ENCODE measurements around the gene TMEM37. TPM values are rescaled to one million over a fixed set of nuclear protein-coding genes. Genes with fewer than 3 reads are reported as not detected.

The TMEM37 gene
- total and polyA plus RNA-seq, 2 donors from 2014 or later = 59.4 to 221 TPM

DNA sequence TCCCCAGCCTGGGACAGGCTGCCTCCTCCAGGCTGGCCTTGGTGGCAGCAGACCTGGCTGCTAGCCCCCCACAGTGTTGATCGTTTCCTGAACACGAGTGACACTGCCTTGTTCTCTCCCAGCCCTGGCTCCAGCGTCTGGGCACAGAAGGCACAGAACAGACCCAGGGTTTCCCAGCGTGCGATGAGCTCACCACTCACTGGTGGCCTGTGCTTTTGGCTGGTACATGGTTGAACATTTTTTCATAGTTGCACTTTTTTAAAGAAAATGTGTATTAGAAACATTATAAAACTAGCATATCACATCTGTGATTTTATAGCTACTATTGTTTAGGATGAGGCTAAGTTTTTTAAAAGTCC lies 51.7 kb downstream of the TMEM37 start:
- FAIRE-seq = no peak
- DNase-seq = peak in 1 of 5 donors; percentile 40
- Histone ChIP-seq H3K9me3 (ENCODE audit: control insufficient read depth in 2 of 3, insufficient read depth in 1 of 3, low read length in 3 of 3) (no peaks in the 10 kb centered on the region), H3K4me1 (ENCODE audit: control insufficient read depth in 2 of 3, insufficient read depth in 2 of 3, low read depth in 1 of 3, low read length in 3 of 3) (peaks cover 0 to 35% (median 21%) of the 10 kb centered on the region in 3 donors), H3K4me3 (ENCODE audit: low read length in 3 of 3) (no peak overlapping the region), H3K36me3 (ENCODE audit: control insufficient read depth in 2 of 3, insufficient read depth in 3 of 3, low read length in 3 of 3) (no peaks in the 10 kb centered on the region), H3K9ac (ENCODE audit: low read length in 3 of 3) (peak overlapping the region in 1 of 3 donors; percentile 44), H3K27me3 (ENCODE audit: control insufficient read depth, insufficient read depth, low read length) (no peaks in the 10 kb centered on the region), H3K27ac (ENCODE audit: low read depth in 2 of 2, low read length in 2 of 2) (peak overlapping the region; percentile 8 to 61)
- intact Hi-C loops (cut with DNase I) = no loop called here
- TF ChIP-seq, protein P1, sequence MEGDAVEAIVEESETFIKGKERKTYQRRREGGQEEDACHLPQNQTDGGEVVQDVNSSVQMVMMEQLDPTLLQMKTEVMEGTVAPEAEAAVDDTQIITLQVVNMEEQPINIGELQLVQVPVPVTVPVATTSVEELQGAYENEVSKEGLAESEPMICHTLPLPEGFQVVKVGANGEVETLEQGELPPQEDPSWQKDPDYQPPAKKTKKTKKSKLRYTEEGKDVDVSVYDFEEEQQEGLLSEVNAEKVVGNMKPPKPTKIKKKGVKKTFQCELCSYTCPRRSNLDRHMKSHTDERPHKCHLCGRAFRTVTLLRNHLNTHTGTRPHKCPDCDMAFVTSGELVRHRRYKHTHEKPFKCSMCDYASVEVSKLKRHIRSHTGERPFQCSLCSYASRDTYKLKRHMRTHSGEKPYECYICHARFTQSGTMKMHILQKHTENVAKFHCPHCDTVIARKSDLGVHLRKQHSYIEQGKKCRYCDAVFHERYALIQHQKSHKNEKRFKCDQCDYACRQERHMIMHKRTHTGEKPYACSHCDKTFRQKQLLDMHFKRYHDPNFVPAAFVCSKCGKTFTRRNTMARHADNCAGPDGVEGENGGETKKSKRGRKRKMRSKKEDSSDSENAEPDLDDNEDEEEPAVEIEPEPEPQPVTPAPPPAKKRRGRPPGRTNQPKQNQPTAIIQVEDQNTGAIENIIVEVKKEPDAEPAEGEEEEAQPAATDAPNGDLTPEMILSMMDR (IDR thresholded peaks at IDR 0.05; ENCODE audit: borderline replicate concordance, extremely low read depth, insufficient read depth) = no peak

DNA sequence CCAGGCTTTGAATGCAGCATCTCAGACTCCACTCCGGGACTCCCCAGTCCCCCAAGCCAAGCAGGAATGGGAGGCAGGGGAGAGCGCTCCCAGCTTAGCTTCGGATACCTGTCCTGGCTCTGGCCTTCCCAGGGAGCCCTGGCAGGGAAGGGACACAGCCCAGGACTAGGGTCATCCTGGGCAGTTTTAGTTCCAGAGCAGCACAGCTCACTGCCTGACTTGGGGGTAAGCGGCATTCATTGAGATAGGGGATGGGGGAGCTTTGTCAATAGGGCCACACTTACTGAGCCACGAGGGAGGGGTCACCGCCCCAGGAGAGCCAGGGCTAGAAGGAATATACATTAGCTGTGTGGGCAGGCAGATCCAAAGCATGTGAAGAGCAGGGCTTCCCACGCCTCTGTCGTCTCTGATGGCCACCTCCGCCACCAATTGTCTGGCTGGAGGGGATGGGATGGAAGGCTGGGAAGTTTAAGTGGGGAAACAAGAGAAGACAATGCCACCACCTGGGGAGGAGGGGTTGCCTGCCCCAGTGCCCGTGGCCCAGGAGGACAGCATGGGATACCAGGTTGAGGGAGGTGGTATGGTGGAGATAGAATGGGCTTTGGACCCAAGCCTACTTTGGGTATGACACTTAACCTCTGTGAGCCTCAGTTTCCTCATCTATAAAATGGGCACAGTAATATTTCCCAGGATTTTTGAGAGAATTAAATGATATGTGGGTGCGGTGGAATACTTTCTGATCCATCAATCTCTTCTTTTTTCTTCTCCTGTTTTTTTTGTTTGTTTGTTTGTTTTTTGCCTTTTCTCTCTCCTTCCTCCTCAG lies 52.5 kb downstream of the TMEM37 start:
- peaks cover 0 to 42% (median 28%) of the 10 kb centered on the region in 3 donors for H3K4me1 ChIP-seq (ENCODE audit: control insufficient read depth in 2 of 3, insufficient read depth in 2 of 3, low read depth in 1 of 3, low read length in 3 of 3)
- H3K4me3 ChIP-seq (ENCODE audit: low read length in 3 of 3) = no peak overlapping the region
- H3K9ac ChIP-seq (ENCODE audit: low read length in 3 of 3) = peak overlapping the region in 1 of 3 donors; percentile 44
- DNase-seq = peak in 1 of 5 donors; percentile 46
- H3K27ac ChIP-seq (ENCODE audit: low read depth in 2 of 2, low read length in 2 of 2) = peak overlapping the region in 1 of 2 donors; percentile 45
- TF ChIP-seq, protein P1 (IDR thresholded peaks at IDR 0.05; ENCODE audit: borderline replicate concordance, extremely low read depth, insufficient read depth) = no peak
- no peaks in the 10 kb centered on the region for H3K9me3 ChIP-seq (ENCODE audit: control insufficient read depth in 2 of 3, insufficient read depth in 1 of 3, low read length in 3 of 3)
- no peaks in the 10 kb centered on the region for H3K36me3 ChIP-seq (ENCODE audit: control insufficient read depth in 2 of 3, insufficient read depth in 3 of 3, low read length in 3 of 3)
- H3K27me3 ChIP-seq (ENCODE audit: control insufficient read depth, insufficient read depth, low read length) = no peaks in the 10 kb centered on the region
- intact Hi-C loops (cut with DNase I) = no loop called here
- no peak for FAIRE-seq

DNA sequence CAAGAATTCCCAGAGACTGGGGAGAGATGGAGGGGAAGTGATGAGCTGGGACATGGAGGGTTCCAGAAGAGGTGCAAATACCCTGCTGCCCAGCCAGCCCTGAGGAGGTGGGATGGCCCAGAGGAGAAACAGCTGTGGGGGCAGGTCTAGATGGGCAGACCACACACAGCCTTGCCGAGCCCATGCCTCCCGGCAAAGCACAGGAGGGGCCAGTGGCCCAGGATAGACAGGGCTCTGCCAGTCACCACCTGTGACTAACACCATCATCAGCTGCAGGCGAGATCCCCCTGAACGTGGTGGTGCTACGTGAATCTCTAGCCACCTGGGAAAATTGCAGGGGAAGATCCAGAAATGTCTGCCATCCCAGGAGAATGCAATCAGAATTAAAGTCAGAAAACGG lies 53.2 kb downstream of the TMEM37 start:
- Histone ChIP-seq H3K27ac (ENCODE audit: low read depth in 2 of 2, low read length in 2 of 2) (peak overlapping the region in 1 of 2 donors; percentile 97), H3K27me3 (ENCODE audit: control insufficient read depth, insufficient read depth, low read length) (no peaks in the 10 kb centered on the region), H3K9ac (ENCODE audit: low read length in 3 of 3) (no peak overlapping the region), H3K36me3 (ENCODE audit: control insufficient read depth in 2 of 3, insufficient read depth in 3 of 3, low read length in 3 of 3) (no peaks in the 10 kb centered on the region), H3K9me3 (ENCODE audit: control insufficient read depth in 2 of 3, insufficient read depth in 1 of 3, low read length in 3 of 3) (no peaks in the 10 kb centered on the region), H3K4me1 (ENCODE audit: control insufficient read depth in 2 of 3, insufficient read depth in 2 of 3, low read depth in 1 of 3, low read length in 3 of 3) (peaks cover 0 to 49% (median 34%) of the 10 kb centered on the region in 3 donors), H3K4me3 (ENCODE audit: low read length in 3 of 3) (no peak overlapping the region)
- intact Hi-C loops (cut with DNase I) = no loop called here
- FAIRE-seq (no peak), DNase-seq (peak in 2 of 5 donors; percentile 35 to 51)
- TF ChIP-seq, protein P1 (IDR thresholded peaks at IDR 0.05; ENCODE audit: borderline replicate concordance, extremely low read depth, insufficient read depth) = no peak

Measured in kidney (tissue), 14 donors.